Measurements from ENCODE around the gene MED10. TPM values are rescaled to one million over a fixed set of nuclear protein-coding genes. Genes with fewer than 3 reads are reported as not detected.
A peak's percentile ranks its signal among the peaks of the same experiment; 100 is the strongest.

The MED10 gene
- total and polyA plus RNA-seq, 4 donors, result 18.9 to 34.3 (median 31.4) TPM

- Histone ChIP-seq H3K4me3 (peak overlapping the region; percentile 98), H3K36me3 (ENCODE audit: control insufficient read depth in 4 of 4, insufficient read depth in 4 of 4, low read length in 4 of 4) (peaks cover 12 to 23% (median 19%) of the 10 kb centered on the region in 4 donors), H3K9me3 (ENCODE audit: control insufficient read depth in 4 of 4, insufficient read depth in 3 of 4, low read length in 3 of 4) (peaks cover 0 to 3% (median 0%) of the 10 kb centered on the region in 4 donors), H3K27me3 (ENCODE audit: control insufficient read depth in 3 of 3, insufficient read depth in 3 of 3, low read length in 2 of 3) (peaks cover 0 to 2% (median 0%) of the 10 kb centered on the region in 3 donors), H3K27ac (ENCODE audit: low read depth in 1 of 2, low read length in 1 of 2) (peak overlapping the region; percentile 37 to 67), H3K9ac (ENCODE audit: insufficient read depth in 1 of 2, low read length in 2 of 2) (peak overlapping the region in 1 of 2 donors; percentile 23), H3K4me1 (ENCODE audit: control insufficient read depth in 5 of 5, insufficient read depth in 5 of 5, low read length in 5 of 5) (peaks cover 4 to 15% (median 10%) of the 10 kb centered on the region in 5 donors)
- no peak for TF ChIP-seq CTCF (IDR thresholded peaks at IDR 0.05; ENCODE audit: control extremely low read depth, extremely low read depth)
- WGBS, 2 donors, result 7 to 13% methylated on average over 8 of the region's 8 CpGs
- DNase-seq, result no peak
- no peak for ATAC-seq (ENCODE audit: insufficient read depth, low FRiP score)
Measured at GRCh38 chr5:6378766-6379103, 388 bp upstream of the MED10 start.

- WGBS, 2 donors, result 34 to 51% methylated on average over 6 of the region's 6 CpGs
- peak overlapping the region; percentile 64 to 92 for H3K27ac ChIP-seq (ENCODE audit: low read depth in 1 of 2, low read length in 1 of 2)
- no peaks in the 10 kb centered on the region for H3K9me3 ChIP-seq (ENCODE audit: control insufficient read depth in 4 of 4, insufficient read depth in 3 of 4, low read length in 3 of 4)
- peak overlapping the region; percentile 80 to 90 for H3K9ac ChIP-seq (ENCODE audit: insufficient read depth in 1 of 2, low read length in 2 of 2)
- no peaks in the 10 kb centered on the region for H3K27me3 ChIP-seq (ENCODE audit: control insufficient read depth in 3 of 3, insufficient read depth in 3 of 3, low read length in 2 of 3)
- TF ChIP-seq CTCF (IDR thresholded peaks at IDR 0.05; ENCODE audit: control extremely low read depth, extremely low read depth), result no peak
- peaks cover 22 to 33% (median 28%) of the 10 kb centered on the region in 4 donors for H3K36me3 ChIP-seq (ENCODE audit: control insufficient read depth in 4 of 4, insufficient read depth in 4 of 4, low read length in 4 of 4)
- peak overlapping the region; percentile 98 for H3K4me3 ChIP-seq
- peaks cover 4 to 15% (median 10%) of the 10 kb centered on the region in 5 donors for H3K4me1 ChIP-seq (ENCODE audit: control insufficient read depth in 5 of 5, insufficient read depth in 5 of 5, low read length in 5 of 5)
- ATAC-seq (ENCODE audit: insufficient read depth, low FRiP score) (no peak), DNase-seq (no peak)
Measured at GRCh38 chr5:6377582-6377904, 804 bp downstream of the MED10 start.

- WGBS, 2 donors, result 84 to 92% methylated on average over 11 of the region's 11 CpGs
- peaks cover 4 to 15% (median 10%) of the 10 kb centered on the region in 5 donors for H3K4me1 ChIP-seq (ENCODE audit: control insufficient read depth in 5 of 5, insufficient read depth in 5 of 5, low read length in 5 of 5)
- no peak for DNase-seq
- no peak overlapping the region for H3K27ac ChIP-seq (ENCODE audit: low read depth in 1 of 2, low read length in 1 of 2)
- peak overlapping the region; percentile 80 to 90 for H3K9ac ChIP-seq (ENCODE audit: insufficient read depth in 1 of 2, low read length in 2 of 2)
- H3K27me3 ChIP-seq (ENCODE audit: control insufficient read depth in 3 of 3, insufficient read depth in 3 of 3, low read length in 2 of 3), result no peaks in the 10 kb centered on the region
- ATAC-seq (ENCODE audit: insufficient read depth, low FRiP score), result no peak
- H3K4me3 ChIP-seq, result peak overlapping the region; percentile 98
- no peak for TF ChIP-seq CTCF (IDR thresholded peaks at IDR 0.05; ENCODE audit: control extremely low read depth, extremely low read depth)
- H3K9me3 ChIP-seq (ENCODE audit: control insufficient read depth in 4 of 4, insufficient read depth in 3 of 4, low read length in 3 of 4), result no peaks in the 10 kb centered on the region
- H3K36me3 ChIP-seq (ENCODE audit: control insufficient read depth in 4 of 4, insufficient read depth in 4 of 4, low read length in 4 of 4), result peaks cover 25 to 38% (median 30%) of the 10 kb centered on the region in 4 donors
Measured at GRCh38 chr5:6376974-6377520, 1.3 kb downstream of the MED10 start.
